Measurements from ENCODE around the gene JOSD1. TPM values are rescaled to one million over a fixed set of nuclear protein-coding genes. Genes with fewer than 3 reads are reported as not detected.

Gene JOSD1
- total and polyA plus RNA-seq, 2 donors (not counting 1 experiment from before 2014, with no cell fraction given): 40.5 to 59.1 TPM

DNA sequence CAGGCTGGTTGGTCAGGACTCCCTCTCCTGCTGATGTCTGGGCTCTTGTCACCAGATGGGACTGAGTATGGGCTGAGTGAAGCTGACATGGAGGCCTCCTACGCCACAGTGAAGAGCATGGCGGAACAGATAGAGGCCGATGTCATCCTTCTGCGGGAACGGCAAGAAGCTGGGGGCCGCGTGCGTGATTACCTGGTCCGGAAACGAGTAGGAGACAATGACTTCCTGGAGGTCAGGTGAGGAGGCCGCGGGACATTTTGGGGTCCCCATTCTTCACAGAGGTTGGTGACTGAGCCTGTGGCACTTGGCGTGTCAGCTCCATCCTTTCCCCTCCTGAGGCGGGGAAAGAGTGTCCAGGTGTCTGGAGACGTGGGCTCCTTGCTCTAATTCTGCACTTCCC, 15.1 kb upstream of the JOSD1 start:
- Histone ChIP-seq H2AFZ (ENCODE audit: low read length) (no peak overlapping the region), H3K9me3 (ENCODE audit: control insufficient read depth, insufficient read depth, low read depth, low read length) (no peaks in the 10 kb centered on the region), H3K4me1 (ENCODE audit: control insufficient read depth, extremely low read depth, insufficient read depth, low read length) (peaks cover 5% of the 10 kb centered on the region), H3K27ac (ENCODE audit: insufficient read depth, low read length) (no peak overlapping the region), H3K79me2 (ENCODE audit: control insufficient read depth, insufficient read depth, low read length) (peaks cover 42% of the 10 kb centered on the region), H3K4me2 (ENCODE audit: extremely low read depth, insufficient read depth, low read length) (no peak overlapping the region), H3K9ac (ENCODE audit: insufficient read depth, low read length) (no peak overlapping the region), H3K36me3 (ENCODE audit: control insufficient read depth, insufficient read depth, low read length) (peaks cover 6% of the 10 kb centered on the region), H3K27me3 (ENCODE audit: control insufficient read depth, insufficient read depth, low read length) (no peaks in the 10 kb centered on the region), H3K4me3 (replicated peaks in 1 of 4; ENCODE audit: control extremely low read depth in 1 of 4, insufficient read depth in 1 of 4, low read depth in 3 of 4, low read length in 4 of 4) (no peak overlapping the region), H4K20me1 (ENCODE audit: control insufficient read depth, extremely low read depth, insufficient read depth, low read length) (no peaks in the 10 kb centered on the region)
- DNase-seq (ENCODE audit: low read depth in 2 of 2): no peak
- no peak for TF ChIP-seq EZH2 (IDR thresholded peaks at IDR 0.05; ENCODE audit: low read length, missing control alignments)
- TF ChIP-seq, protein P1, sequence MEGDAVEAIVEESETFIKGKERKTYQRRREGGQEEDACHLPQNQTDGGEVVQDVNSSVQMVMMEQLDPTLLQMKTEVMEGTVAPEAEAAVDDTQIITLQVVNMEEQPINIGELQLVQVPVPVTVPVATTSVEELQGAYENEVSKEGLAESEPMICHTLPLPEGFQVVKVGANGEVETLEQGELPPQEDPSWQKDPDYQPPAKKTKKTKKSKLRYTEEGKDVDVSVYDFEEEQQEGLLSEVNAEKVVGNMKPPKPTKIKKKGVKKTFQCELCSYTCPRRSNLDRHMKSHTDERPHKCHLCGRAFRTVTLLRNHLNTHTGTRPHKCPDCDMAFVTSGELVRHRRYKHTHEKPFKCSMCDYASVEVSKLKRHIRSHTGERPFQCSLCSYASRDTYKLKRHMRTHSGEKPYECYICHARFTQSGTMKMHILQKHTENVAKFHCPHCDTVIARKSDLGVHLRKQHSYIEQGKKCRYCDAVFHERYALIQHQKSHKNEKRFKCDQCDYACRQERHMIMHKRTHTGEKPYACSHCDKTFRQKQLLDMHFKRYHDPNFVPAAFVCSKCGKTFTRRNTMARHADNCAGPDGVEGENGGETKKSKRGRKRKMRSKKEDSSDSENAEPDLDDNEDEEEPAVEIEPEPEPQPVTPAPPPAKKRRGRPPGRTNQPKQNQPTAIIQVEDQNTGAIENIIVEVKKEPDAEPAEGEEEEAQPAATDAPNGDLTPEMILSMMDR (conservative IDR thresholded peaks at IDR 0.05 in 1 of 2, IDR thresholded peaks at IDR 0.05 in 1 of 2; ENCODE audit: low read depth in 1 of 2, low read length in 2 of 2): no peak

DNA sequence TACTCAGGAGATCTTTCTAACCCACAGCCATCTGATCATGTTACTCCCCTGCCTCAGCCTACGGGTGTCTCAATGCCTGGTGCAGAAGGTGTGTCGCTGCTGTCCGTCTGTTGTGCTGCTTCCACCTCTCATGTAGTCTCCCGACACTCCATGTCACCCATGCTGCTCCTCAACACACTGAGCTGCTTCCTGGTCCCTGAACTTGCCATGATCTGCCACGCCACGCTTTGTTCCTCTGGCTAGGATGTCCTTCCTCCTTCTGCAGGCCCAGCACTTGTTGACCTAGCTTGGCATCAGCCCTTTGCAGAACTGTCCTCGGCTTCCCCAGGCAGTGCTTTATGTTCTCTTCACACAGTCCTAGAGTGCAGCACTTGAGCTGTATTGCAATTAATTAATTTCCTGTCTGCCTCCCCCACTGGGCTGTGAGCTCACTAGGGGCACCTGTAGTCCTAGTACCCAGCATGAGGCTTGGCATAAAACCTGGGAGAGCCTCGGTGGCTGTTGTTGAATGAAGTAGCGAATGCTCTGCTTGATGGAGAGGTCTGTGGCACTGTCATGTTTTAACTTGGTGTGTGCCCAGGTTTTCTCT, 14.5 kb upstream of the JOSD1 start:
- H3K4me1 ChIP-seq (ENCODE audit: control insufficient read depth, extremely low read depth, insufficient read depth, low read length): peaks cover 5% of the 10 kb centered on the region
- H3K36me3 ChIP-seq (ENCODE audit: control insufficient read depth, insufficient read depth, low read length): peaks cover 6% of the 10 kb centered on the region
- no peaks in the 10 kb centered on the region for H4K20me1 ChIP-seq (ENCODE audit: control insufficient read depth, extremely low read depth, insufficient read depth, low read length)
- no peak overlapping the region for H3K4me2 ChIP-seq (ENCODE audit: extremely low read depth, insufficient read depth, low read length)
- H3K4me3 ChIP-seq (replicated peaks in 1 of 4; ENCODE audit: control extremely low read depth in 1 of 4, insufficient read depth in 1 of 4, low read depth in 3 of 4, low read length in 4 of 4): no peak overlapping the region
- no peaks in the 10 kb centered on the region for H3K27me3 ChIP-seq (ENCODE audit: control insufficient read depth, insufficient read depth, low read length)
- no peak for DNase-seq (ENCODE audit: low read depth in 2 of 2)
- peaks cover 48% of the 10 kb centered on the region for H3K79me2 ChIP-seq (ENCODE audit: control insufficient read depth, insufficient read depth, low read length)
- no peak overlapping the region for H3K27ac ChIP-seq (ENCODE audit: insufficient read depth, low read length)
- no peak for TF ChIP-seq EZH2 (IDR thresholded peaks at IDR 0.05; ENCODE audit: low read length, missing control alignments)
- TF ChIP-seq, protein P1 (conservative IDR thresholded peaks at IDR 0.05 in 1 of 2, IDR thresholded peaks at IDR 0.05 in 1 of 2; ENCODE audit: low read depth in 1 of 2, low read length in 2 of 2): no peak
- H3K9me3 ChIP-seq (ENCODE audit: control insufficient read depth, insufficient read depth, low read depth, low read length): no peaks in the 10 kb centered on the region
- no peak overlapping the region for H2AFZ ChIP-seq (ENCODE audit: low read length)
- H3K9ac ChIP-seq (ENCODE audit: insufficient read depth, low read length): no peak overlapping the region

DNA sequence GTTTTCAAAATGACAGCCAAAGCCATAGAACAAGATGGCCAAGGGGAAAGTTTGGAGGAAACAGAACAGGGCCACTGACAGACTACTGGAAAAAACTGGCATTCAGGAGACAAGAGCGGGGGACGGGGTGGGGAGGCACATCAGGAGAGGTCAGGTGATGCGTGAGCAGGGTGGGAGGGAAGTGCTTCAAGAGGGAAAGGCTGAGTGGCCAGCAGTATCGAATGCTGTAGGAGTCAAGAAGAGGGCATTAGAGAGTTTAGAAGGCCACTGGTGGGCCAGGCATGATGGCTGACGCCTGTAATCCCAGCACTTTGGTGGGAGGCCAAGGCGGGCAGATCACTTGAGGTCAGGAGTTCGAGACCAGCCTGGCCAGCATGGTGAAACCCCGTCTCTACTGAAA, 13.2 kb upstream of the JOSD1 start:
- no peak overlapping the region for H3K4me2 ChIP-seq (ENCODE audit: extremely low read depth, insufficient read depth, low read length)
- H3K27me3 ChIP-seq (ENCODE audit: control insufficient read depth, insufficient read depth, low read length): no peaks in the 10 kb centered on the region
- H3K9ac ChIP-seq (ENCODE audit: insufficient read depth, low read length): no peak overlapping the region
- peaks cover 61% of the 10 kb centered on the region for H3K79me2 ChIP-seq (ENCODE audit: control insufficient read depth, insufficient read depth, low read length)
- no peaks in the 10 kb centered on the region for H3K9me3 ChIP-seq (ENCODE audit: control insufficient read depth, insufficient read depth, low read depth, low read length)
- H2AFZ ChIP-seq (ENCODE audit: low read length): no peak overlapping the region
- DNase-seq (ENCODE audit: low read depth in 2 of 2): no peak
- H3K4me3 ChIP-seq (replicated peaks in 1 of 4; ENCODE audit: control extremely low read depth in 1 of 4, insufficient read depth in 1 of 4, low read depth in 3 of 4, low read length in 4 of 4): no peak overlapping the region
- peaks cover 6% of the 10 kb centered on the region for H3K36me3 ChIP-seq (ENCODE audit: control insufficient read depth, insufficient read depth, low read length)
- no peaks in the 10 kb centered on the region for H4K20me1 ChIP-seq (ENCODE audit: control insufficient read depth, extremely low read depth, insufficient read depth, low read length)
- TF ChIP-seq, protein P1 (conservative IDR thresholded peaks at IDR 0.05 in 1 of 2, IDR thresholded peaks at IDR 0.05 in 1 of 2; ENCODE audit: low read depth in 1 of 2, low read length in 2 of 2): no peak
- no peak for TF ChIP-seq EZH2 (IDR thresholded peaks at IDR 0.05; ENCODE audit: low read length, missing control alignments)
- H3K4me1 ChIP-seq (ENCODE audit: control insufficient read depth, extremely low read depth, insufficient read depth, low read length): peaks cover 4% of the 10 kb centered on the region
- no peak overlapping the region for H3K27ac ChIP-seq (ENCODE audit: insufficient read depth, low read length)
